Measurements from ENCODE around the gene CCBE1.
A peak's percentile ranks its signal among the peaks of the same experiment; 100 is the strongest.
"Not testable (repeated sequence)": the region's sequence is repeated elsewhere in the genome, so short reads cannot be mapped to it uniquely, and the experiment has no call there.

CCBE1 gene

DNA sequence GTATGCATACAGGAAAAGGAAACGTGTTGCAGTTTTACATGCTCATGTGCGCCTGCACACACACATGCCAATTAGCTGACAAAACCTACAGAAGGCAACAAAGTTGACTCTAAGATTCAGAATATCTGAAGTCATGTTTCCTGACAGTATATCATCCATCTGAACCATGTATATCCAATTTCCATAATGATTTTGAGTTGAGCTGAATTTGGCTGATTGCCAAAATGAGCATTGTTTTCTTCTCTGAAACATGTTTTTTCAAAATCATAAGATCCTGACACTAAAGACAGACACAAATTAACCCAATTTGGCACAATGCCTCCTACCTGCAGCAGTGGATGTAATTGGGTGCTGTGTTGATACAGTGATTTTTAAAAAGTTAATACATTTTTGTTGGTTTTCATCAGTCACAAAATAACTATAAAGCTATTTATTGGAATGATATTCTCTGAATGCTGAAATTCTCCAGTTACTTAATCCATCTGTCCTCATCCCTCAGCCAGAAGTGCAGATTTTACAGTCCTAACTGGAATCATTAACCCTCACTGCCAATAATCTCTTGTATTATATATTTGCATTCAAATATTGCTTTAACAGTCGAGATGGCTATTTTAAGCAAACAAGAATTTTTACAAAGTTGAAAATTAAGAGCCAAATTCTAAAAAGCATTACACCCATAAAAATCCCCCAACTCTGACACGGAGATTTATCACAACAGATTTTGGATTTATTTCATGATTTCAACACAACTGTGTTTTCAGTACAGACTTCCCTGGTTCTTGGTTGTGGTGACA, 176.5 kb downstream of the CCBE1 start:
- no peak for DNase-seq

- no peak for DNase-seq
Observed at GRCh38 chr18:59518705-59519104, 178.5 kb downstream of the CCBE1 start.

- no peak for DNase-seq
Observed at GRCh38 chr18:59517446-59518165, 179.6 kb downstream of the CCBE1 start.

DNA sequence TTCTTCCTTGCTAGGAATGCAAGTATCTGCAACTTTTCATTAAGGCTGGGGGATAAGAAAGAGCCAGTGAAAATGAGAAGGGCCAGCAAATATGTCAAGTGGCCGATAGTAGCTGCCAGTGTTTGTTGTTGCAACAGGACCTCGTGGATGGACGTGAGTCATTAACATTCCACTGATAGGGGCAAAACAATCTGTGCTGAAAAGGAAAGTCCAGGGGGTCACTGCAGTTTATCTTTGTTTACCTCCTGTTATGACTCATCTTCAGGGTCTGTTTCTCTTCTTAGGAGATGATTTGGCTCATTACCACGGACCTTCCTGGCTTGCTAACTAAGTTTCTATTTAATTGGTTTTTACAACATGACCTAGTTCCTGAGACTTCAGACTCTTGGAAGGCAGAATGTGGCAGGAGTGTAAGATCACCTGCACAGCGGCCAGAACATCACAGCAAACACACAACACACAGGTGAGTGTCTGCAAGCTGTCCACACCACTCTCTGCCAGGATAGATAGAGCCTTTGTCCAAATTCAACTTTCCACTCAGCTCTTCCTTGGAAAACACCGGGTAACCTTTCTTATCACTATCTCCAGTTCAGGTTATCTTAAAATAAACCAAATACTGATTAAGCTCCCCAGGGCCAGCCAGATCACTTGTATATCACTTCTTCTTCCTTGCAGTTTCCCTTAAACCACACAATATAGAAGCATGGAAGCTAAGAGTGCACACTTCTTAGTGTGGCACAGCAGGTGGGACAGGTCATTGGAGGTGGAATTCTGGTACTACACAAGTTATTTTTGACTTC, 180.7 kb downstream of the CCBE1 start:
- peak; percentile 5 for DNase-seq

DNA sequence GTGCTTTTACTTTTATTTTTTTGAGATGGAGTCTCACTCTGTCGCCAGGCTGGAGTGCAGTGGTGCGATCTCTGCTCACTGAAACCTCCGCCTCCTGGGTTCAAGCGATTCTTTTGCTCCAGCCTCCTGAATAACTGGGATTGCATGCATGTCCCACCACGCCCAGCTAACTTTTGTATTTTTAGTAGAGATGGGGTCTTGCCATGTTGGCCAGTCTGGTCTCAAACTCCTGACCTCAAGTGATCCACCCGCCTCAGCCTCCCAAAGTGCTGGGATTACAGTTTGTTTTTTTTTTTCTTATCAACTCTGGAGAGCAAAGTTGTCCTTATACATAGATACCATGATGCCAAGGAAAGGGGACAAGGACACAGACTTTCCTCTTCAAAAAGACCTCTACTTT, 181.3 kb downstream of the CCBE1 start:
- not testable (repeated sequence) for DNase-seq

GRCh38 chr18:59515147-59515546, 182.1 kb downstream of the CCBE1 start:
- no peak for DNase-seq

- no peak for DNase-seq
Observed at GRCh38 chr18:59514203-59514602, 183.0 kb downstream of the CCBE1 start.

- DNase-seq = no peak
Observed at GRCh38 chr18:59512025-59512755, 185.0 kb downstream of the CCBE1 start.

DNA sequence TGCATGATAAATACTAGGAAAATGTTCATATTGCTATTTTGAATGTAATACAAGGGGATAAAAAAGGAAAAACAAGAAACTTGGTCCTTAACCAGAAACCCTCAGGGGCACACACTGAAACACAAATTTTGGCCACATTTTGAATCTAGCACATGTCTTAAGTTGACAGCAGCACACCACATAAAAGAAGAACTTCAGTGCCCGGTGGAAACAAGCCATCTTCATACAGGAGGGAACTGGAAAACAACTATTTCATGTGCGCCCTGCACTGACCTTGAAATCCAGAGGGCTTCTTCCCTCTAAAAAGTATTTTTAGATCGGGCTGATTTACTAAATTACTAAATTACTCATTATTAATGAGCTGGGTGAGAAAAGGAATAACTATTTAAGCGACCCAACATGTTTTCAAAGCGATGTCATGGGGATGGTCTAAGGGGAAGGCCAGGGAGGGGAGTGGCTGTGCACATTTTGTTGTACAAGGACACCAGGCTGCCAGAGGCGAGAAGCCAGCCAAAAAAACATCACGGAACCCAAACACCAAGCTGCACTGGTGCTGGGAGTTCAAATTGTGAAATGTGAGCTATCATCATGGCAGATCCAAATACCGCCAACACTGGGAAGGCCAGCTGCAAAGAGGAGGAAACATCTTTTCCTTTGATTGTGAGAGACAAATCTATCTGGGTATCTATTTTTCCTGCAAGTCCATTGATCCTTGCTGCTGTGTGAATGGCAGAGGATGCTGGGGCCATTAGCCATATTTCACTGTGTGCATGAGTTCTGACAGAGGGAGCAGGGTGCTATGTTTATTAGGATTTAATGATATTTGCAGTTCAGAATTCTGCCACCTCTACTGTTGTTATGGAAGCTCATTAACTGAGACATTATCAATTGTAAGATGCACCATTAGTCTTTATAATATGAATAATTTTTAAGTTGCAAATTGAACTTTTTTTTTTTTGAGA, 187.5 kb downstream of the CCBE1 start:
- no peak for DNase-seq

DNA sequence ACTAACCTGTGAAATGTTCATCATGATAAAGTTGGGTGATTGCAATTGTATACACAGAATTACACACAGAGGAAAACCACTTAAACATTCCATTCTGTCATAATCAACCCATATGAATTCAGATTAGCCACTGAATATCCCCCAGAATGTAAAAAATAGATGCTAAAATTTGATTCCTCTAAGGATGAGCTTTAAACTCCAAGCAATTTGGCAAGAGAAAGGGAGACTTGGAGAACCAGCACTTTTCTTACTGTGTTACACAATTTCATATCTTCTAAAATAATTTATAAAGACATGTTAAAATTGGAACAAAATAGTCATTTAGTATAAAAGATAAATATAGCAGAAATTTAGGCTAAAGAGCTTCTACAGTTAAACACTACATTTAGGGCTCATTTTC, 191.9 kb downstream of the CCBE1 start:
- no peak for DNase-seq

GRCh38 chr18:59502274-59503175, 194.7 kb downstream of the CCBE1 start:
- DNase-seq = peak; percentile 12

DNA sequence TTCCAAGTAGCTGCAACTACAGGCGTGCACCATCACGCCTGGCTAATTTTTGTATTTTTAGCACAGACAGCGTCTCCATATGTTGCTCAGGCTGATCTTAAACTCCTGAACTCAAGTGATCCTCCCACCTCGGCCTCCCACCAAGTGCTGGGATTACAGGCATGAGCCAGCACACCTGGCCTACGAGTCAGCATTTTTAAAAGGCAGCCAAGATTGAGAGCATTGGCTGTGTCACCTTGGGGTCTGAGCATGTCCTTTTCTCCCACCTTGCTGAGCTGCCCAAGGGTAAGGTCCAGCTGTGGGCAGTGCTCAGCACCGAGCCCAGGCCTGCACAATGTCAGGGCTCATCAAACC, 195.3 kb downstream of the CCBE1 start:
- DNase-seq = no peak

DNA sequence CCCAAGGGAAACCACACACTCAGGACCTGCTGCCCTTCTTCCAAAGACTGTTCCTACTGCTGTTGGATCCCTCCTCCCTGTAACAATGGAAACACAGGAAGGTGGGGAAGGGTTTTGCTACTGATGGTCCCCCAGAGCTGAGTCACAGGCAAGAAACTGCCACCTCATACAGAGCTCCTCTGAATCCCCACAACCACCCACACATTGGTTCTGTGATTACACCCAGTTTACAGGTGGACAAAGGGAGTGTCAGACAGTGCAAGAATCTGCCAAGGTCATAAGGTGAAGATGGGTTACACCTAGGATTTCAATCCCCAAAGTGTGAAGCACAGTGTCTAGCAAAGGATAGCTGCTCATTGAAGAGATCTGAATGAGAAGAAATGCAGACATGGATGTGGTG, 196.5 kb downstream of the CCBE1 start:
- no peak for DNase-seq

- DNase-seq = no peak
Observed at GRCh38 chr18:59498506-59499086, 198.6 kb downstream of the CCBE1 start.

GRCh38 chr18:59492756-59493421, 204.3 kb downstream of the CCBE1 start:
- DNase-seq = no peak

DNA sequence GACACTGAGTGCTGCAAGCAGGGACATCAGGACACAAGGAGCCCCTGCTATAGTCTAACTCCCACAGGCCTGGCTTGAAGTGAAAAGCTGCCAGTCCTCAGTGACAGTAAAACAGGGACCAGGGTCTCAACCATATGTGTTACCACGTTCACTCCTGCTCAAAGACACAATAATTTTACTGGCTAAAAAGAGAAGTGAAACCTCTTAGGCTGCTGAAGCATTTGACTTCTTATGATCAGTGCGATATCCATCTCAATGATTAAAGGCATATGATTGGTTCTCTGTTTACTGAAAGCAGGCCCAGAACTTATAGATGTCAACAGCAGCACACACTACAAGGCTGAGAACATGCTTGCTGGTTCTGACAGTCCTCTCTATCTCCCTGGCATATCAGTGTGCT, 208.3 kb downstream of the CCBE1 start:
- no peak for DNase-seq

DNA sequence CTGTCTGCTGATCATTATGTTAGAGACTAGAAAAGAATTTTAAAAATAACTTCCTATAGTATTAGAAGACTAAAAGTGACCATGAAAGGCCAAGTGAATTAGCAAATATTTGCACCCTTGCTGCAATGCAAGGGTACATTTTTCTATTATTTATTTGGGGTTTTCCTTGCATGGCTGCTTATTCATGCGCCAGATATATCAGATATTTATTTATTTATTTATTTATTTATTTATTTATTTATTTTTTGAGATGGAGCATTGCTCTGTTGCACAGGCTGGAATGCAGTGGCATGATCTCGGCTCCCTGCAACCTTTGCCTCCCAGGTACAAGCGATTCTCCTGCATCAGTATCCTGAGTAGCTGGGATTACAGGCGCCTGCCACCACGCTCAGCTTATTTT, 211.8 kb downstream of the CCBE1 start:
- no peak for DNase-seq

- no peak for DNase-seq
Observed at GRCh38 chr18:59484561-59485328, 212.5 kb downstream of the CCBE1 start.

- no peak for DNase-seq
Observed at GRCh38 chr18:59484131-59484530, 213.1 kb downstream of the CCBE1 start.
